Liver (tissue), 9 donors: ENCODE data around the gene IL25. TPM values are rescaled to one million over a fixed set of nuclear protein-coding genes. Genes with fewer than 3 reads are reported as not detected.
"Not testable (repeated sequence)": the region's sequence is repeated elsewhere in the genome, so short reads cannot be mapped to it uniquely, and the experiment has no call there.

Experiments
- DNase-seq: peaks from one replicate; pipeline ENCODE4 v3.0.0-alpha.2; 2017; ENCODE audit warnings: low spot score
- H3K27ac ChIP-seq, 2 donors: one replicate each; pipeline ENCODE4 v1.7.0; 2013; ENCODE audit warnings: inconsistent platforms in 2 of 2, low read length in 2 of 2, control low read depth in 1 of 2, low read depth in 1 of 2, mild to moderate bottlenecking in 1 of 2
- H3K27me3 ChIP-seq, 4 donors: one replicate each; pipeline versions ENCODE4 v1.6.1 to v1.7.0; 2013; ENCODE audit warnings: low read length in 3 of 4, inconsistent platforms in 1 of 4, mild to moderate bottlenecking in 1 of 4, moderate library complexity in 1 of 4; ENCODE audit not compliant: control insufficient read depth in 4 of 4, insufficient read depth in 4 of 4
- H3K36me3 ChIP-seq, 4 donors: one replicate each; pipeline versions ENCODE4 v1.6.1 to v1.7.0; 2013; ENCODE audit warnings: low read length in 3 of 4, mild to moderate bottlenecking in 3 of 4, low read depth in 1 of 4, moderate library complexity in 1 of 4; ENCODE audit not compliant: control insufficient read depth in 4 of 4, insufficient read depth in 3 of 4
- H3K4me1 ChIP-seq, 4 donors: one replicate each; pipeline versions ENCODE4 v1.6.1 to v1.7.0; 2013; ENCODE audit warnings: low read length in 3 of 4, mild to moderate bottlenecking in 3 of 4, moderate library complexity in 1 of 4; ENCODE audit not compliant: control insufficient read depth in 4 of 4, insufficient read depth in 4 of 4
- H3K4me3 ChIP-seq, 3 donors: one replicate each; pipeline versions ENCODE4 v1.6.1 to v1.7.0; 2013; ENCODE audit warnings: low read length in 3 of 3, control low read depth in 1 of 3, low read depth in 1 of 3, mild to moderate bottlenecking in 1 of 3
- H3K9ac ChIP-seq, 2 donors: one replicate each; pipeline ENCODE4 v1.7.0; 2013; ENCODE audit warnings: low read length in 2 of 2, mild to moderate bottlenecking in 2 of 2, moderate library complexity in 2 of 2, control low read depth in 1 of 2, low read depth in 1 of 2
- H3K9me3 ChIP-seq, 4 donors: one replicate each; pipeline versions ENCODE4 v1.6.1 to v1.7.0; 2013; ENCODE audit warnings: low read length in 3 of 4; ENCODE audit not compliant: control insufficient read depth in 4 of 4
- ATF3 ChIP-seq: IDR thresholded peaks from 2 replicates; pipeline ENCODE4 v1.6.1; 2016; ENCODE audit warnings: antibody characterized with exemption
- CTCF ChIP-seq: fragments of 150-350 bp; IDR thresholded peaks from 2 replicates; pipeline ENCODE4 v1.5.1; 2017; ENCODE audit warnings: improper control_type of control experiment, low read depth, low read length; ENCODE audit not compliant: missing input control
- EGR1 ChIP-seq, 2 donors: IDR thresholded peaks; 2 replicates each; pipeline ENCODE4 v1.6.1; 2016 to 2018; ENCODE audit warnings: antibody characterized with exemption in 2 of 2, low read depth in 2 of 2
- FOXA1 ChIP-seq: IDR thresholded peaks from 2 replicates; pipeline ENCODE4 v1.6.1; 2016; ENCODE audit warnings: antibody characterized with exemption
- FOXA2 ChIP-seq: IDR thresholded peaks from 2 replicates; pipeline ENCODE4 v1.6.1; 2016; ENCODE audit warnings: antibody characterized with exemption
- GABPA ChIP-seq, 2 donors: IDR thresholded peaks in 1 of 2; conservative IDR thresholded peaks in 1 of 2; 2 replicates each; pipeline ENCODE4 v1.6.1; 2016; ENCODE audit warnings: antibody characterized with exemption in 2 of 2, mild to moderate bottlenecking in 1 of 2, moderate library complexity in 1 of 2
- HNF4A ChIP-seq, 2 donors: conservative IDR thresholded peaks; 2 replicates each; pipeline ENCODE4 v1.6.1; 2016; ENCODE audit warnings: antibody characterized with exemption in 2 of 2, mild to moderate bottlenecking in 2 of 2
- HNF4G ChIP-seq: IDR thresholded peaks from 2 replicates; pipeline ENCODE4 v1.6.1; 2016; ENCODE audit warnings: antibody characterized with exemption
- JUND ChIP-seq, 2 donors: IDR thresholded peaks; 2 replicates each; pipeline ENCODE4 v1.6.1; 2016; ENCODE audit warnings: antibody characterized with exemption in 2 of 2
- MAX ChIP-seq: IDR thresholded peaks from 2 replicates; pipeline ENCODE4 v1.6.1; 2016; ENCODE audit warnings: antibody characterized with exemption
- NR2F2 ChIP-seq: IDR thresholded peaks from 2 replicates; pipeline ENCODE4 v1.6.1; 2016; ENCODE audit warnings: antibody characterized with exemption
- REST ChIP-seq: IDR thresholded peaks from 2 replicates; pipeline ENCODE4 v1.6.1; 2016; ENCODE audit warnings: antibody characterized with exemption, mild to moderate bottlenecking
- RXRA ChIP-seq, 2 donors: IDR thresholded peaks; 2 replicates each; pipeline ENCODE4 v1.6.1; 2017 to 2018; ENCODE audit warnings: antibody characterized with exemption in 2 of 2, mild to moderate bottlenecking in 1 of 2
- SP1 ChIP-seq: IDR thresholded peaks from 2 replicates; pipeline ENCODE4 v1.6.1; 2018; ENCODE audit warnings: antibody characterized with exemption, mild to moderate bottlenecking
- TAF1 ChIP-seq: conservative IDR thresholded peaks from 2 replicates; pipeline ENCODE4 v1.6.1; 2016; ENCODE audit warnings: antibody characterized with exemption, mild to moderate bottlenecking
- YY1 ChIP-seq: IDR thresholded peaks from 2 replicates; pipeline ENCODE4 v1.6.1; 2016; ENCODE audit warnings: antibody characterized with exemption, mild to moderate bottlenecking
- ZBTB33 ChIP-seq: IDR thresholded peaks from 2 replicates; pipeline ENCODE4 v1.6.1; 2016; ENCODE audit warnings: antibody characterized with exemption
- WGBS: extraction: QIAGEN DNeasy Blood & Tissue Kit; methylation state at CpG from one replicate; pipeline ENCODE4 v1.1.7; 2013; 5-methylcytosine and 5-hydroxymethylcytosine counted together
- polyA plus RNA-seq, 2 donors: library from polyadenylated mRNA; stranded (reverse) in 1 of 2; unstranded in 1 of 2; fragments of 200-250 nt in 1 of 2; fragments of >200 nt in 1 of 2; fragmentation: Nextera tagmentation in 1 of 2; extraction: Ambion mirVana in 1 of 2; gene quantifications; one replicate each; pipeline versions ENCODE4 v1.2.1 to v1.2.3, GENCODE V29; 2013 to 2015
- total RNA-seq, 2 donors: library from RNA; depleted of rRNA; stranded (reverse); fragments of >200 nt; gene quantifications; one replicate each; pipeline ENCODE4 v1.2.3, GENCODE V29; 2014
- donor health status: healthy.
- donor health status: healthy.
- donor health status: healthy.
- donor health status: healthy.
- donor health status: healthy.

The IL25 gene
- total and polyA plus RNA-seq, 4 donors: not detected

GRCh38 chr14:23389871-23390270 is 17.3 kb downstream of the IL25 start:
- DNase-seq, H3K9ac ChIP-seq, H3K4me1 ChIP-seq, H3K9me3 ChIP-seq, H3K27ac ChIP-seq, H3K36me3 ChIP-seq, H3K4me3 ChIP-seq, H3K27me3 ChIP-seq: not testable (repeated sequence)
- 80% methylated on average over 4 of the region's 19 CpGs for WGBS

GRCh38 chr14:23392613-23393012 is 20.0 kb downstream of the IL25 start:
- no peak for DNase-seq
- Histone ChIP-seq H3K9me3 (no peaks in the 10 kb centered on the region), H3K27me3 (no peaks in the 10 kb centered on the region), H3K4me3 (no peak overlapping the region), H3K36me3 (no peaks in the 10 kb centered on the region), H3K27ac (no peak overlapping the region), H3K4me1 (no peaks in the 10 kb centered on the region), H3K9ac (no peak overlapping the region)
- TF ChIP-seq YY1 (no peak), REST (no peak), ZBTB33 (no peak), CTCF (no peak), HNF4G (no peak), MAX (no peak), JUND (IDR thresholded peaks at IDR 0.05) (no peak), TAF1 (no peak), RXRA (IDR thresholded peaks at IDR 0.05) (no peak), NR2F2 (no peak), SP1 (no peak), ATF3 (no peak), FOXA1 (no peak), FOXA2 (no peak), GABPA (IDR thresholded peaks at IDR 0.05 in 1 of 2, conservative IDR thresholded peaks at IDR 0.05 in 1 of 2) (no peak), HNF4A (conservative IDR thresholded peaks at IDR 0.05) (no peak), EGR1 (IDR thresholded peaks at IDR 0.05; ENCODE audit: low read depth in 2 of 2) (no peak)
- 82% methylated on average over 7 of the region's 7 CpGs for WGBS
